Stimulated activated naive CD8-positive, alpha-beta T cell treated with anti-CD3 and anti-CD28 coated beads, Interleukin-15, amount 100 ng/mL, for 72 hours (primary cell): ENCODE data around the gene MATK.

Experiments
- ATAC-seq: fragments of 150-1000 bp; cut with Tn5 transposase; 2 replicates; pipeline ENCODE4 v1.10.0; 2021; ENCODE audit warnings: mild to moderate bottlenecking, moderate library complexity
- DNase-seq, 2 donors: peaks; one replicate each; pipeline ENCODE4 v3.0.0; 2021 to 2022
- H3K27ac Mint-ChIP-seq, 2 donors: one replicate each; pipeline ENCODE4 v1.8.0; 2022; ENCODE audit warnings: mild to moderate bottlenecking in 2 of 2, mixed read lengths in 2 of 2, moderate library complexity in 2 of 2
- H3K27me3 Mint-ChIP-seq: one replicate; pipeline ENCODE4 v1.8.0; 2022; ENCODE audit warnings: mixed read lengths
- H3K4me1 Mint-ChIP-seq: one replicate; pipeline ENCODE4 v1.8.0; 2022; ENCODE audit warnings: mild to moderate bottlenecking, mixed read lengths
- H3K4me3 Mint-ChIP-seq, 2 donors: one replicate each; pipeline ENCODE4 v1.8.0; 2022; ENCODE audit warnings: mild to moderate bottlenecking in 2 of 2, mixed read lengths in 2 of 2, moderate library complexity in 1 of 2
- H3K9me3 Mint-ChIP-seq, 2 donors: one replicate each; pipeline ENCODE4 v1.8.0; 2022; ENCODE audit warnings: mixed read lengths in 2 of 2

MATK gene

DNA sequence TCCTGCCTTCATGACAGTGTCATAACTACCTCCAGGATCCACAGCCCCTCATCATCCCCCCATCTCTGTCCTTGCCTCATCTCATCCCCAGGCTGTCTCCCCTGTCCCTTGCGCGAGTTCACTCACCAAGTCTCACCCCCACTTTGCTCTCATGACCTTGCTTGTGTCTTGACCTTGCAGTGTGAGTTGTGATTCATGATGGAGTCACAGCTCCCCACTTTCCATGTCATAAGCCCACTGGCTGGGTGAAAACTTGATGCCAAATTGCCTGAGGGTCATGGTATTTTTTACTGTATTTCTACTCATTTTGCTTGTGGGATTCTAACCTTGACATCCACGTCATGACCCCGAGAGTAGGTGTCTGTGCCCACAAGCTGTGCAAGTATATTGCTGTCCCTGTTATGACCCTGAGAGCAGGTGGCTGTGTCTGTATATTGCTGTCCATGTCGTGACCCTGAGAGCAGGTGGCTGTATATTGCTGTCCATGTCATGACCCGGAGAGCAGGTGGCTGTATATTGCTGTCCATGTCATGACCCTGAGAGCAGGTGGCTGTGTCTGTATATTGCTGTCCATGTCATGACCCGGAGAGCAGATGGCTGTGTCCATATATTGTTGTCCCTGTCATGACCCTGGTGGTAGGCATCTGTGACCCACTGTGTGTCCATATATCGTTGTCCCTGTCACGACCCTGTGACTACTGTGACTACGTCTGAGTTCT is 48.5 kb downstream of the MATK start:
- DNase-seq: no peak
- H3K27ac Mint-ChIP-seq: no peak overlapping the region
- no peaks in the 10 kb centered on the region for H3K27me3 Mint-ChIP-seq
- H3K9me3 Mint-ChIP-seq: no peaks in the 10 kb centered on the region
- peaks cover 18% of the 10 kb centered on the region for H3K4me1 Mint-ChIP-seq
- ATAC-seq: no peak
- H3K4me3 Mint-ChIP-seq: no peak overlapping the region

- no peaks in the 10 kb centered on the region for H3K9me3 Mint-ChIP-seq
- no peak overlapping the region for H3K4me3 Mint-ChIP-seq
- H3K27ac Mint-ChIP-seq: no peak overlapping the region
- DNase-seq: no peak
- ATAC-seq: no peak
- no peaks in the 10 kb centered on the region for H3K27me3 Mint-ChIP-seq
- peaks cover 18% of the 10 kb centered on the region for H3K4me1 Mint-ChIP-seq
Observed at GRCh38 chr19:3736106-3736724, 50.0 kb downstream of the MATK start.

- DNase-seq: no peak
- no peaks in the 10 kb centered on the region for H3K9me3 Mint-ChIP-seq
- H3K27me3 Mint-ChIP-seq: no peaks in the 10 kb centered on the region
- no peak overlapping the region for H3K27ac Mint-ChIP-seq
- peaks cover 11% of the 10 kb centered on the region for H3K4me1 Mint-ChIP-seq
- no peak for ATAC-seq
- no peak overlapping the region for H3K4me3 Mint-ChIP-seq
Observed at GRCh38 chr19:3734310-3734600, 51.9 kb downstream of the MATK start.

GRCh38 chr19:3733549-3734309 is 52.5 kb downstream of the MATK start:
- Mint-ChIP-seq H3K9me3 (no peaks in the 10 kb centered on the region), H3K27me3 (no peaks in the 10 kb centered on the region), H3K4me1 (peaks cover 7% of the 10 kb centered on the region), H3K27ac (no peak overlapping the region), H3K4me3 (no peak overlapping the region)
- DNase-seq (no peak), ATAC-seq (no peak)

DNA sequence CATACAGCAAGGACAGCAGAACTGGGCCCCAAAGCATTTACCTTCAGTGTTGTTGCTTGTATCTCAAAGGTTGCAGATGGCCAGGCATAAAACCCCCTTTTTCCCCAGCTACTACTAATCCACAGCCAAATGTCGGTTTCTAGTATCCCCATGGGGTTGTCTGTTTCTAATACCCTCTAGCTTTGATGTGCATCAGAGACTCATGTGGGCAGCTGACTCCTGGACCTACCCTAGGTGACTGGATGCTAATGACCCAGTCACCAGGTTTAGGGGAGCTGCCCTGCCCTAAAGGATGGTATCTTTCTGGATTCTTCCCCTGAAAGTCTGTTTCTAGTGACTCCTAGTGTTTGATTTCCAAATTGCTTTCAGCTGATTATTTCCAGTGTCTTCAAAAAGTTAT is 54.1 kb downstream of the MATK start:
- ATAC-seq: no peak
- Mint-ChIP-seq H3K4me3 (no peak overlapping the region), H3K4me1 (no peaks in the 10 kb centered on the region), H3K9me3 (no peaks in the 10 kb centered on the region), H3K27me3 (no peaks in the 10 kb centered on the region), H3K27ac (peak overlapping the region in 1 of 2 donors; percentile 37)
- DNase-seq: no peak

- Mint-ChIP-seq H3K27ac (no peak overlapping the region), H3K9me3 (no peaks in the 10 kb centered on the region), H3K27me3 (no peaks in the 10 kb centered on the region), H3K4me3 (no peak overlapping the region), H3K4me1 (peaks cover 2% of the 10 kb centered on the region)
- DNase-seq (no peak), ATAC-seq (no peak)
Observed at GRCh38 chr19:3730457-3730958, 55.7 kb downstream of the MATK start.
